Smooth muscle cell (in vitro differentiated cells): Measurements from ENCODE around the gene GMPR. TPM values are rescaled to one million over a fixed set of nuclear protein-coding genes. Genes with fewer than 3 reads are reported as not detected.

Experiments
- DNase-seq: peaks from one replicate; lab custom pipeline; 2025; ENCODE audit not compliant: unreplicated experiment; lab: John Stamatoyannopoulos, UW
- H2AFZ ChIP-seq: fragments of 200-600 bp; sonication (generic); 2 replicates; pipeline ENCODE4 v1.6.0; 2016; ENCODE audit warnings: antibody characterized with exemption, low read depth, mild to moderate bottlenecking
- H3F3A ChIP-seq: fragments of 200-600 bp; sonication (generic); 2 replicates; pipeline ENCODE4 v1.6.0; 2017; ENCODE audit warnings: antibody characterized with exemption, low read depth
- H3K27ac ChIP-seq: fragments of 200-600 bp; sonication (generic); 2 replicates; pipeline ENCODE4 v1.5.1; 2016; ENCODE audit warnings: low read depth, mild to moderate bottlenecking
- H3K27me3 ChIP-seq: fragments of 200-600 bp; sonication (generic); 2 replicates; pipeline ENCODE4 v1.6.1; 2016; ENCODE audit warnings: low read depth, mild to moderate bottlenecking
- H3K36me3 ChIP-seq: fragments of 200-600 bp; sonication (generic); 2 replicates; pipeline ENCODE4 v1.5.1; 2016; ENCODE audit warnings: low read depth
- H3K4me1 ChIP-seq: fragments of 200-600 bp; sonication (generic); 2 replicates; pipeline ENCODE4 v1.5.1; 2016; ENCODE audit warnings: low read depth
- H3K4me2 ChIP-seq: fragments of 200-600 bp; sonication (generic); 2 replicates; pipeline ENCODE4 v1.6.0; 2016; ENCODE audit warnings: mild to moderate bottlenecking
- H3K4me3 ChIP-seq: fragments of 200-600 bp; sonication (generic); 2 replicates; pipeline ENCODE4 v1.5.1; 2016; ENCODE audit warnings: mild to moderate bottlenecking
- H3K79me2 ChIP-seq: fragments of 200-600 bp; sonication (generic); 2 replicates; pipeline ENCODE4 v1.6.0; 2016; ENCODE audit warnings: low read depth, mild to moderate bottlenecking
- H3K9ac ChIP-seq: fragments of 200-600 bp; sonication (generic); 2 replicates; pipeline ENCODE4 v1.6.0; 2016; ENCODE audit warnings: low read depth
- H3K9me3 ChIP-seq: fragments of 200-600 bp; sonication (generic); replicated peaks from 2 replicates; pipeline ENCODE4 v1.5.1; 2016; ENCODE audit warnings: low read depth
- H4K20me1 ChIP-seq: fragments of 200-600 bp; sonication (generic); 2 replicates; pipeline ENCODE4 v1.6.0; 2016; ENCODE audit warnings: low read depth
- WGBS: methylation state at CpG from one replicate; pipeline ENCODE4 v1.1.7; 2016; ENCODE audit warnings: low lambda C conversion rate; 5-methylcytosine and 5-hydroxymethylcytosine counted together
- polyA plus RNA-seq: library from polyadenylated mRNA; unstranded; fragments of >200 nt; fragmentation: Nextera tagmentation; extraction: Ambion mirVana; gene quantifications from 2 replicates; pipeline ENCODE4 v1.2.1, GENCODE V29; 2016
- total RNA-seq: library from RNA; depleted of rRNA; stranded (reverse); fragments of >200 nt; gene quantifications from 2 replicates; pipeline ENCODE4 v1.2.3, GENCODE V29; 2014
- TF ChIP-seq, protein P1 (sequence below): fragments of 200-600 bp; sonication (generic); IDR thresholded peaks from 2 replicates; pipeline ENCODE4 v1.5.1; 2017; ENCODE audit warnings: borderline replicate concordance, mild to moderate bottlenecking, antibody characterized with exemption; ENCODE audit not compliant: insufficient read depth, poor library complexity, severe bottlenecking

GMPR gene
- total and polyA plus RNA-seq, 2 experiments from 2014 or later: 0.74 to 1.3 TPM

DNA sequence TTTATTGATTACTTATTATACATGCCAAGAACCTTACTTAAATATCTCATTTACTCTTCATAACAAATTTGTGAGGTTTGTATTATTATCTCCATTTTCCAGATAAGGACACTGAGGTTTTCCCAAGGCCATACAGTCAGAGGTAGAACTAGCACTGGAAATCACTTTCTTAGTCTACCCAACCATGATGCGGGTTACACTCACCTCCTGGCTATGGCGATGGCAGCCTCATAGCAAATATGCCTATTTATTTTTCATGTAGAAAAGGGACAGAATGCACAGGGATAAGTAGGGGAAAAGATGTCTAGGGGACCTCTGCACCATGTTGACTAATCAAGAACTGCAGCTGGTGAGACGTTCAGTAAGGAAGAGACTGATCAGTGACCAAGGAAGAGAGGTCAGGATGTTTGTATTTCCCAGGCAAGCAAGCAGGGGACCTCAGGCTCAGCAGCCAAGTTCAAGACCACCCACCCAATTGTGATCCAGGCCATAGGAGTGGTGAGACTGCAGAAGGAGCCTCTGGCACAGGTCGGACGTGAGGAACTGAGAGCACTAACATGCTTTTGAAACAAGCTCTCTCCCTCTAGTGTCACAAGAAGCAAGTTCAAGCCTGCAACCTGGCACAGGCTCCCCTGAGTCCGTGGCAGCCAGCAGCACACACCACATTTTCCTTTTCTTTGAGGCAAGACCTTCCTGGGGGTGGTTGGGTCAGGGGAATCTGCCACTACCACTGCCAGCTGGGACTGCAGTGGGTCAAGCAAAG is 97.8 kb downstream of the GMPR start:
- DNase-seq: no peak
- H3K4me3 ChIP-seq: no peak overlapping the region
- TF ChIP-seq, protein P1, sequence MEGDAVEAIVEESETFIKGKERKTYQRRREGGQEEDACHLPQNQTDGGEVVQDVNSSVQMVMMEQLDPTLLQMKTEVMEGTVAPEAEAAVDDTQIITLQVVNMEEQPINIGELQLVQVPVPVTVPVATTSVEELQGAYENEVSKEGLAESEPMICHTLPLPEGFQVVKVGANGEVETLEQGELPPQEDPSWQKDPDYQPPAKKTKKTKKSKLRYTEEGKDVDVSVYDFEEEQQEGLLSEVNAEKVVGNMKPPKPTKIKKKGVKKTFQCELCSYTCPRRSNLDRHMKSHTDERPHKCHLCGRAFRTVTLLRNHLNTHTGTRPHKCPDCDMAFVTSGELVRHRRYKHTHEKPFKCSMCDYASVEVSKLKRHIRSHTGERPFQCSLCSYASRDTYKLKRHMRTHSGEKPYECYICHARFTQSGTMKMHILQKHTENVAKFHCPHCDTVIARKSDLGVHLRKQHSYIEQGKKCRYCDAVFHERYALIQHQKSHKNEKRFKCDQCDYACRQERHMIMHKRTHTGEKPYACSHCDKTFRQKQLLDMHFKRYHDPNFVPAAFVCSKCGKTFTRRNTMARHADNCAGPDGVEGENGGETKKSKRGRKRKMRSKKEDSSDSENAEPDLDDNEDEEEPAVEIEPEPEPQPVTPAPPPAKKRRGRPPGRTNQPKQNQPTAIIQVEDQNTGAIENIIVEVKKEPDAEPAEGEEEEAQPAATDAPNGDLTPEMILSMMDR: no peak
- H4K20me1 ChIP-seq: peaks cover 50% of the 10 kb centered on the region
- no peak overlapping the region for H2AFZ ChIP-seq
- H3K9ac ChIP-seq: no peak overlapping the region
- 82% methylated on average over 6 of the region's 6 CpGs for WGBS
- H3K79me2 ChIP-seq: no peaks in the 10 kb centered on the region
- H3K27me3 ChIP-seq: no peaks in the 10 kb centered on the region
- H3K4me2 ChIP-seq: no peak overlapping the region
- peaks cover 6% of the 10 kb centered on the region for H3K4me1 ChIP-seq
- H3K27ac ChIP-seq: peak overlapping the region; percentile 89
- no peaks in the 10 kb centered on the region for H3K9me3 ChIP-seq
- H3K36me3 ChIP-seq: no peaks in the 10 kb centered on the region
- H3F3A ChIP-seq: peaks cover 45% of the 10 kb centered on the region

DNA sequence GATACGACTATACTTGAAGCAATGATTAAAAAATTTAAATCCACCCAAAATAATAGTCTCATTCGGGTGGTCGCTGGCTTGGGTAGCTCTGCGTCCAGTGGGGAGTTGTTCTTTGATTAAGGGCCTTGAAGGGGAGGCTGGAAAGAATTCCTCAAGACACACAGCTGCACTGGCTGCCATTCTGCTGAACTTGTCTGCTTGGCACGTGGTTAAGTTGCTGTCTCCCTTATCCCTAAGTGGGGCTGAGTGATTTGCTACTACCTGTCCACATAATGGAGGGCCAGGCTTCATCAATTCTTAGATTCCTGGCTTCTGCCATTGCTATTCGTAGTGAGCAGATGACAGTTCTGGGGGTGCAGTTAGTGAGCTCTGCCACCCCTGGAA is 98.5 kb downstream of the GMPR start:
- no peaks in the 10 kb centered on the region for H3K36me3 ChIP-seq
- no peak overlapping the region for H3K4me3 ChIP-seq
- WGBS: 93% methylated on average over 6 of the region's 6 CpGs
- no peak overlapping the region for H3K4me2 ChIP-seq
- peaks cover 1% of the 10 kb centered on the region for H3K4me1 ChIP-seq
- peak overlapping the region; percentile 67 for H3K27ac ChIP-seq
- H3K27me3 ChIP-seq: no peaks in the 10 kb centered on the region
- H4K20me1 ChIP-seq: peaks cover 46% of the 10 kb centered on the region
- H3F3A ChIP-seq: peaks cover 41% of the 10 kb centered on the region
- DNase-seq: no peak
- no peaks in the 10 kb centered on the region for H3K9me3 ChIP-seq
- no peaks in the 10 kb centered on the region for H3K79me2 ChIP-seq
- TF ChIP-seq, protein P1: no peak
- H3K9ac ChIP-seq: no peak overlapping the region
- no peak overlapping the region for H2AFZ ChIP-seq

- Histone ChIP-seq H3K79me2 (no peaks in the 10 kb centered on the region), H3K4me1 (no peaks in the 10 kb centered on the region), H3K9me3 (no peaks in the 10 kb centered on the region), H3K4me2 (peak overlapping the region; percentile 53), H4K20me1 (peaks cover 47% of the 10 kb centered on the region), H3K27me3 (no peaks in the 10 kb centered on the region), H3K4me3 (no peak overlapping the region), H3K9ac (peak overlapping the region; percentile 33), H3F3A (peaks cover 36% of the 10 kb centered on the region), H3K27ac (peak overlapping the region; percentile 67), H3K36me3 (no peaks in the 10 kb centered on the region), H2AFZ (no peak overlapping the region)
- WGBS: 37% methylated on average over 13 of the region's 13 CpGs
- peak; percentile 31 for DNase-seq
- TF ChIP-seq, protein P1: no peak
Observed at GRCh38 chr6:16337295-16337975, 99.0 kb downstream of the GMPR start.
